ENCODE data around the gene NCOR2.
"Not testable (repeated sequence)": the region's sequence is repeated elsewhere in the genome, so short reads cannot be mapped to it uniquely, and the experiment has no call there.

NCOR2 gene

GRCh38 chr12:124592050-124592449 lies 24.6 kb upstream of the NCOR2 start:
- Histone ChIP-seq H3K9me3 (no peaks in the 10 kb centered on the region), H3K4me3 (ENCODE audit: low read depth in 1 of 2, low read length in 1 of 2) (no peak overlapping the region), H3K4me1 (ENCODE audit: control insufficient read depth in 1 of 2, insufficient read depth in 1 of 2, low read depth in 1 of 2, low read length in 1 of 2) (peaks cover 0 to 5% of the 10 kb centered on the region in 2 experiments), H3K36me3 (no peaks in the 10 kb centered on the region), H3K27me3 (peaks cover 57% of the 10 kb centered on the region), H3K27ac (no peak overlapping the region)
- no peak for TF ChIP-seq CTCF (IDR thresholded peaks at IDR 0.05)

GRCh38 chr12:124590447-124590846 lies 23.0 kb upstream of the NCOR2 start:
- H3K36me3 ChIP-seq: no peaks in the 10 kb centered on the region

GRCh38 chr12:124588751-124589267 lies 21.4 kb upstream of the NCOR2 start:
- H3K4me1 ChIP-seq (ENCODE audit: control insufficient read depth in 1 of 2, insufficient read depth in 1 of 2, low read depth in 1 of 2, low read length in 1 of 2): peaks cover 0 to 5% of the 10 kb centered on the region in 2 experiments
- no peak overlapping the region for H3K27ac ChIP-seq
- no peak overlapping the region for H3K4me3 ChIP-seq (ENCODE audit: low read depth in 1 of 2, low read length in 1 of 2)
- TF ChIP-seq CTCF (IDR thresholded peaks at IDR 0.05): no peak
- H3K27me3 ChIP-seq: peaks cover 62% of the 10 kb centered on the region
- H3K36me3 ChIP-seq: no peaks in the 10 kb centered on the region
- no peaks in the 10 kb centered on the region for H3K9me3 ChIP-seq

More at GRCh38 chr12:124590447-124590846, 23.0 kb upstream of the NCOR2 start:
- H3K27ac ChIP-seq: no peak overlapping the region
- no peak overlapping the region for H3K4me3 ChIP-seq (ENCODE audit: low read depth in 1 of 2, low read length in 1 of 2)
- no peaks in the 10 kb centered on the region for H3K9me3 ChIP-seq
- H3K4me1 ChIP-seq (ENCODE audit: control insufficient read depth in 1 of 2, insufficient read depth in 1 of 2, low read depth in 1 of 2, low read length in 1 of 2): peaks cover 0 to 5% of the 10 kb centered on the region in 2 experiments
- no peak for TF ChIP-seq CTCF (IDR thresholded peaks at IDR 0.05)
- H3K27me3 ChIP-seq: peaks cover 65% of the 10 kb centered on the region

GRCh38 chr12:124588018-124588634 lies 20.7 kb upstream of the NCOR2 start:
- Histone ChIP-seq H3K27ac (no peak overlapping the region), H3K36me3 (no peaks in the 10 kb centered on the region), H3K4me3 (ENCODE audit: low read depth in 1 of 2, low read length in 1 of 2) (no peak overlapping the region), H3K9me3 (no peaks in the 10 kb centered on the region), H3K4me1 (ENCODE audit: control insufficient read depth in 1 of 2, insufficient read depth in 1 of 2, low read depth in 1 of 2, low read length in 1 of 2) (peaks cover 0 to 4% of the 10 kb centered on the region in 2 experiments), H3K27me3 (peaks cover 55% of the 10 kb centered on the region)
- TF ChIP-seq CTCF (IDR thresholded peaks at IDR 0.05): no peak

- H3K27me3 ChIP-seq: peaks cover 41% of the 10 kb centered on the region
- no peak for TF ChIP-seq CTCF (IDR thresholded peaks at IDR 0.05)
- no peak overlapping the region for H3K27ac ChIP-seq
- no peaks in the 10 kb centered on the region for H3K36me3 ChIP-seq
- no peaks in the 10 kb centered on the region for H3K9me3 ChIP-seq
- H3K4me1 ChIP-seq (ENCODE audit: control insufficient read depth in 1 of 2, insufficient read depth in 1 of 2, low read depth in 1 of 2, low read length in 1 of 2): no peaks in the 10 kb centered on the region
- no peak overlapping the region for H3K4me3 ChIP-seq (ENCODE audit: low read depth in 1 of 2, low read length in 1 of 2)
Measured at GRCh38 chr12:124586756-124587155, 19.3 kb upstream of the NCOR2 start.

- not testable (repeated sequence) for H3K4me1 ChIP-seq (ENCODE audit: control insufficient read depth in 1 of 2, insufficient read depth in 1 of 2, low read depth in 1 of 2, low read length in 1 of 2); H3K36me3 ChIP-seq; H3K4me3 ChIP-seq (ENCODE audit: low read depth in 1 of 2, low read length in 1 of 2); H3K9me3 ChIP-seq; H3K27ac ChIP-seq
- H3K27me3 ChIP-seq: peaks cover 32% of the 10 kb centered on the region
Measured at GRCh38 chr12:124584494-124584893, 17.1 kb upstream of the NCOR2 start.

Measured in neutrophil (primary cell).